Suprapubic skin (tissue), 3 donors: ENCODE results near the gene TMED10.

ENCODE experiments used
- POLR2AphosphoS5 ChIP-seq, 3 donors: sonication (generic); formaldehyde crosslinking; IDR thresholded peaks; one replicate each; pipeline ENCODE4 v1.6.1; 2017; ENCODE audit warnings: antibody characterized with exemption in 3 of 3
- TF ChIP-seq, protein P1 (sequence below), 2 donors: fragments of 200-600 bp in 1 of 2; fragments of 450-650 bp in 1 of 2; sonication (generic) in 1 of 2; IDR thresholded peaks; one replicate each; pipeline ENCODE4 v1.5.1; 2016 to 2019; ENCODE audit warnings: antibody characterized with exemption in 2 of 2, mild to moderate bottlenecking in 1 of 2, moderate library complexity in 1 of 2

GRCh38 chr14:75182821-75183220, 6.4 kb upstream of the TMED10 start:
- TF ChIP-seq, protein P1, sequence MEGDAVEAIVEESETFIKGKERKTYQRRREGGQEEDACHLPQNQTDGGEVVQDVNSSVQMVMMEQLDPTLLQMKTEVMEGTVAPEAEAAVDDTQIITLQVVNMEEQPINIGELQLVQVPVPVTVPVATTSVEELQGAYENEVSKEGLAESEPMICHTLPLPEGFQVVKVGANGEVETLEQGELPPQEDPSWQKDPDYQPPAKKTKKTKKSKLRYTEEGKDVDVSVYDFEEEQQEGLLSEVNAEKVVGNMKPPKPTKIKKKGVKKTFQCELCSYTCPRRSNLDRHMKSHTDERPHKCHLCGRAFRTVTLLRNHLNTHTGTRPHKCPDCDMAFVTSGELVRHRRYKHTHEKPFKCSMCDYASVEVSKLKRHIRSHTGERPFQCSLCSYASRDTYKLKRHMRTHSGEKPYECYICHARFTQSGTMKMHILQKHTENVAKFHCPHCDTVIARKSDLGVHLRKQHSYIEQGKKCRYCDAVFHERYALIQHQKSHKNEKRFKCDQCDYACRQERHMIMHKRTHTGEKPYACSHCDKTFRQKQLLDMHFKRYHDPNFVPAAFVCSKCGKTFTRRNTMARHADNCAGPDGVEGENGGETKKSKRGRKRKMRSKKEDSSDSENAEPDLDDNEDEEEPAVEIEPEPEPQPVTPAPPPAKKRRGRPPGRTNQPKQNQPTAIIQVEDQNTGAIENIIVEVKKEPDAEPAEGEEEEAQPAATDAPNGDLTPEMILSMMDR (IDR thresholded peaks at IDR 0.05), result no peak
- TF ChIP-seq POLR2AphosphoS5 (IDR thresholded peaks at IDR 0.05), result no peak
